ENCODE measurements around the gene CTNNBL1. TPM values are rescaled to one million over a fixed set of nuclear protein-coding genes. Genes with fewer than 3 reads are reported as not detected.
A peak's percentile ranks its signal among the peaks of the same experiment; 100 is the strongest.

The CTNNBL1 gene
- total RNA-seq, 6 experiments from 2014 or later: 16.3 to 41.8 (median 28.8) TPM

DNA sequence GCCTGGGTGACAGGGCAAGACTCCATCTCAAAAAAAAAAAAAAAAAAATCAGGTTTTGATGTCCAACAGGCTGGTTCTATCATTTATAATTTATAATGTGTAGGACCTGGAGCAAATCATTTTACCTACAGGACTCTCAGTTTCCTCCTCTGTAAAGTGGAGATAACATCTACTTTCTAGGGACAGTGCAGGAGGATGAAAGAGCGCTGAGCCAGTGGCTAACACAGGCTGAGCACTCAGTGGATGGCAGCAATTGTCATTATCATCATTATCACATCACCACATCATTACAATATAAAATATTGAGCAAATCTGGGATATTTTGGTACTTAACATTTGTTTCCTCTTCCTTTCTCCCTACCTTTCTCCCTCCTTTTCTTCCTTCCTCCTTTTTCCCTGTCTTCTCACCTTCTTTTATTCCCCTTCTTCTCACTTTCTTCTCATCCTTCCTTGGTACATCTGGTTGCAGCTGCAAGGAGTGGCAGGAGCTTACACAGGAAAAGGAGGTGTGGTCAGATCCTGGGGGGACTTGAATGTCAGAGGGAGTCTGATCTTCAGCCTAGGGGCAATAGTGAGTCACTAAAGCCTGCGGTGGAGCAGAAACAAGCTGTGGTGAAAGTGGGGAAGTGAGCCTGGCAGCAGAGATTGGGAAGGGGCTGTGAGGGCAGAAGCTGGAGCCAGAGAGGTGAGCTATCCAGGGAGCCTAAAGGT, 24.6 kb upstream of the CTNNBL1 start:
- ATAC-seq: no peak
- DNase-seq: no peak
- TF ChIP-seq POLR2A (IDR thresholded peaks at IDR 0.05): no peak
- TF ChIP-seq, protein P1, sequence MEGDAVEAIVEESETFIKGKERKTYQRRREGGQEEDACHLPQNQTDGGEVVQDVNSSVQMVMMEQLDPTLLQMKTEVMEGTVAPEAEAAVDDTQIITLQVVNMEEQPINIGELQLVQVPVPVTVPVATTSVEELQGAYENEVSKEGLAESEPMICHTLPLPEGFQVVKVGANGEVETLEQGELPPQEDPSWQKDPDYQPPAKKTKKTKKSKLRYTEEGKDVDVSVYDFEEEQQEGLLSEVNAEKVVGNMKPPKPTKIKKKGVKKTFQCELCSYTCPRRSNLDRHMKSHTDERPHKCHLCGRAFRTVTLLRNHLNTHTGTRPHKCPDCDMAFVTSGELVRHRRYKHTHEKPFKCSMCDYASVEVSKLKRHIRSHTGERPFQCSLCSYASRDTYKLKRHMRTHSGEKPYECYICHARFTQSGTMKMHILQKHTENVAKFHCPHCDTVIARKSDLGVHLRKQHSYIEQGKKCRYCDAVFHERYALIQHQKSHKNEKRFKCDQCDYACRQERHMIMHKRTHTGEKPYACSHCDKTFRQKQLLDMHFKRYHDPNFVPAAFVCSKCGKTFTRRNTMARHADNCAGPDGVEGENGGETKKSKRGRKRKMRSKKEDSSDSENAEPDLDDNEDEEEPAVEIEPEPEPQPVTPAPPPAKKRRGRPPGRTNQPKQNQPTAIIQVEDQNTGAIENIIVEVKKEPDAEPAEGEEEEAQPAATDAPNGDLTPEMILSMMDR (IDR thresholded peaks at IDR 0.05): no peak
- intact Hi-C loops (cut with DNase I): no loop called here
- no peaks in the 10 kb centered on the region for H3K27me3 ChIP-seq
- H3K36me3 ChIP-seq: no peaks in the 10 kb centered on the region
- no peak overlapping the region for H3K4me3 ChIP-seq
- 0% methylated on average over 1 of the region's 2 CpGs for WGBS (ENCODE audit: insufficient coverage, low coverage, low lambda C conversion rate, missing lambda C conversion rate)
- no peaks in the 10 kb centered on the region for H3K9me3 ChIP-seq
- no peak overlapping the region for H3K27ac ChIP-seq
- no peaks in the 10 kb centered on the region for H3K4me1 ChIP-seq

DNA sequence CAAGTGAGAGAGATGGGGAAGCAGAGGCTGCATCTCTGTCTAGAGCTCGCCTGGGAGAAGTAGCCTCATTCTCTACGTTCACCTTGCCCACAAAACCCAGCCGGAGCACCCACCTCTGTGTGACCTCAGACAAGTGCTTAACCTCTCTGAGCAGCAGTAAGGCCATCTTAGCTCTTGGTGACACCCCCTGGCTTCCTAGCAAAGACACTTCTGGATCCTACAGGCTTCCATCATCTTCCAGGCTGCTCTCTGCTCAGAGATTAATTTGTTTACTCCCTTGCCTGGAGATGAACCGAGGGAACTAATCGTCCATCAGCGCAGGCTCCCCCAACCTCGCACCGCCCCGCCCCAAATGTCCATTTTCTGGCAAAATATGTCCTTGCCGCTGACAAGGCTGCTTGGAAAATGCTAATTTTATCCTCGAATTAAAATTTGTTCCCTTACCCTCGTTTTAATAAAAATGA, 24.0 kb upstream of the CTNNBL1 start:
- ATAC-seq (no peak), DNase-seq (no peak)
- intact Hi-C loops (cut with DNase I): no loop called here
- H3K36me3 ChIP-seq: no peaks in the 10 kb centered on the region
- 46% methylated on average over 9 of the region's 12 CpGs for WGBS (ENCODE audit: insufficient coverage, low coverage, low lambda C conversion rate, missing lambda C conversion rate)
- H3K27ac ChIP-seq: no peak overlapping the region
- no peaks in the 10 kb centered on the region for H3K4me1 ChIP-seq
- H3K9me3 ChIP-seq: no peaks in the 10 kb centered on the region
- H3K27me3 ChIP-seq: no peaks in the 10 kb centered on the region
- TF ChIP-seq, protein P1 (IDR thresholded peaks at IDR 0.05): no peak
- TF ChIP-seq POLR2A (IDR thresholded peaks at IDR 0.05): no peak
- peak overlapping the region in 1 of 3 donors; percentile 4 for H3K4me3 ChIP-seq

DNA sequence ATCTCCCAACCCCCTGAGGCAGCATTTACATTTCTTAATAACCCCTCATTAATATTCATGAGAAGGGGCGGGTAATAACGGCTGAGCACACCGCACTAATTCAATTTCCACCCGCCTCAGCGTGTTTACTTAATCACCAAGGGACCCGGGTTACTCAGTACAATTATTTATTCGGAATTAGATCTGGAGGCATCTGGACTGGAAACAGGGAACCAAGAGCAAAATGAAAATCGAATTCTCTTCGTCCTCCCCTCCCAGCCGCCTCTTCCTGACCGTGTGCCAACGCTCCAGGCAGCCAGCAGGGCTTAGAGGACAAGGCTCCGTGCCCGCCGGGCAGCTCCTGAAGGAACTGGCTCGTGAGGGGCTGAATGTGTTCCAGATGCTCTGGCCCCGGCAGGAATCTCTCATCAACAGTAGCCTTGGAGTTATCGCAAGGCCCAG, 23.5 kb upstream of the CTNNBL1 start:
- peak overlapping the region in 1 of 3 donors; percentile 4 for H3K4me3 ChIP-seq
- no peaks in the 10 kb centered on the region for H3K4me1 ChIP-seq
- H3K27ac ChIP-seq: no peak overlapping the region
- TF ChIP-seq, protein P1 (IDR thresholded peaks at IDR 0.05): no peak
- TF ChIP-seq POLR2A (IDR thresholded peaks at IDR 0.05): no peak
- intact Hi-C loops (cut with DNase I): no loop called here
- H3K9me3 ChIP-seq: no peaks in the 10 kb centered on the region
- DNase-seq (no peak), ATAC-seq (peak in 1 of 4 donors; percentile 43)
- no peaks in the 10 kb centered on the region for H3K27me3 ChIP-seq
- H3K36me3 ChIP-seq: no peaks in the 10 kb centered on the region
- WGBS (ENCODE audit: insufficient coverage, low coverage, low lambda C conversion rate, missing lambda C conversion rate): 34% methylated on average over 9 of the region's 18 CpGs

DNA sequence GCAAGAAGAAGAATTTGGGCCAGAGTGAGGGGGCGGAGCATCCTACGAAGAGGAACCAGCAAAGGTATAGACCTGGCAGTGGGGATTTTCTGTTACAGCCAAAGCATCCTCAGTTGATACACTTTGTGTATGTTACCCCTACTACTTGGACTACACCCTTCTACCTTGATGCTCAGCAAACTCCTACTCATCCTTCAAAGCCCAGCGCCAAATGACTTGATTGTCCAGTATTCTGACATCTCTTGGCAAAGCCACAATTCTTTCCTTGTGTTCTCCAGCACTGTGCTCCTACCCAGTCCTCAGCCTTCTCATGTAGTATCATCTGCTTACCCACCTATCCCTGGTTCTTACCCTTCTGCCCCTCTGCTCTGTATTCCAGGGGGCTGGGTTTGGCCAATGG, 21.7 kb upstream of the CTNNBL1 start:
- WGBS (ENCODE audit: insufficient coverage, low coverage, low lambda C conversion rate, missing lambda C conversion rate): 79% methylated on average over 2 of the region's 3 CpGs
- no peak for TF ChIP-seq POLR2A (IDR thresholded peaks at IDR 0.05)
- TF ChIP-seq, protein P1 (IDR thresholded peaks at IDR 0.05): no peak
- intact Hi-C loops (cut with DNase I): no loop called here
- no peaks in the 10 kb centered on the region for H3K9me3 ChIP-seq
- DNase-seq (no peak), ATAC-seq (no peak)
- H3K27ac ChIP-seq: no peak overlapping the region
- no peaks in the 10 kb centered on the region for H3K36me3 ChIP-seq
- no peaks in the 10 kb centered on the region for H3K27me3 ChIP-seq
- no peak overlapping the region for H3K4me3 ChIP-seq
- peaks cover 0 to 11% (median 3%) of the 10 kb centered on the region in 4 donors for H3K4me1 ChIP-seq
